DMS114 treated with DMSO at 0.1 percent for 48 hours (cell line): ENCODE measurements around the gene VAPA.
"Not testable (repeated sequence)": the region's sequence is repeated elsewhere in the genome, so short reads cannot be mapped to it uniquely, and the experiment has no call there.

ENCODE experiments used
- DNase-seq: peaks from one replicate; lab custom pipeline; 2025; ENCODE audit not compliant: unreplicated experiment; lab: John Stamatoyannopoulos, UW

VAPA gene

GRCh38 chr18:9885170-9886004, 28.4 kb upstream of the VAPA start, which contains the start of gene TXNDC2:
TSS of gene TXNDC2 (plus strand) at chr18:9885973. CDS start at chr18:9886681, 708 bp downstream.
- no peak for DNase-seq

GRCh38 chr18:9886005-9886348, 27.8 kb upstream of the VAPA start:
- DNase-seq, result no peak

GRCh38 chr18:9887992-9888391, 25.8 kb upstream of the VAPA start:
- no peak for DNase-seq

GRCh38 chr18:9890196-9890595, 23.6 kb upstream of the VAPA start:
- DNase-seq, result no peak

- no peak for DNase-seq
Measured at GRCh38 chr18:9890957-9891356, 22.9 kb upstream of the VAPA start.

- not testable (repeated sequence) for DNase-seq
Measured at GRCh38 chr18:9891515-9891914, 22.3 kb upstream of the VAPA start.

- no peak for DNase-seq
Measured at GRCh38 chr18:9894454-9895068, 19.3 kb upstream of the VAPA start.

- no peak for DNase-seq
Measured at GRCh38 chr18:9897129-9897528, 16.7 kb upstream of the VAPA start.

- not testable (repeated sequence) for DNase-seq
Measured at GRCh38 chr18:9897787-9898291, 16.0 kb upstream of the VAPA start.

GRCh38 chr18:9898792-9899549, 14.8 kb upstream of the VAPA start:
- DNase-seq, result no peak

GRCh38 chr18:9899550-9899930, 14.3 kb upstream of the VAPA start:
- DNase-seq, result not testable (repeated sequence)

- no peak for DNase-seq
Measured at GRCh38 chr18:9900699-9901098, 13.1 kb upstream of the VAPA start.

- DNase-seq, result no peak
Measured at GRCh38 chr18:9901377-9901776, 12.4 kb upstream of the VAPA start.

GRCh38 chr18:9902264-9902663, 11.6 kb upstream of the VAPA start:
- DNase-seq, result not testable (repeated sequence)

GRCh38 chr18:9902832-9903231, 11.0 kb upstream of the VAPA start:
- no peak for DNase-seq

GRCh38 chr18:9905401-9905922, 8.4 kb upstream of the VAPA start:
- no peak for DNase-seq

- DNase-seq, result no peak
Measured at GRCh38 chr18:9906481-9906880, 7.3 kb upstream of the VAPA start.

GRCh38 chr18:9907867-9908266, 5.9 kb upstream of the VAPA start:
- no peak for DNase-seq

GRCh38 chr18:9910071-9910470, 3.7 kb upstream of the VAPA start:
- DNase-seq, result no peak

- no peak for DNase-seq
Measured at GRCh38 chr18:9910661-9911060, 3.2 kb upstream of the VAPA start.

GRCh38 chr18:9911226-9911625, 2.6 kb upstream of the VAPA start:
- no peak for DNase-seq
